NCI-H2196 treated with DMSO at 0.1 percent for 48 hours (cell line): ENCODE results near the gene BAX.

Source experiments
- DNase-seq: peaks from one replicate; lab custom pipeline; 2025; ENCODE audit not compliant: unreplicated experiment; lab: John Stamatoyannopoulos, UW

BAX gene

DNA sequence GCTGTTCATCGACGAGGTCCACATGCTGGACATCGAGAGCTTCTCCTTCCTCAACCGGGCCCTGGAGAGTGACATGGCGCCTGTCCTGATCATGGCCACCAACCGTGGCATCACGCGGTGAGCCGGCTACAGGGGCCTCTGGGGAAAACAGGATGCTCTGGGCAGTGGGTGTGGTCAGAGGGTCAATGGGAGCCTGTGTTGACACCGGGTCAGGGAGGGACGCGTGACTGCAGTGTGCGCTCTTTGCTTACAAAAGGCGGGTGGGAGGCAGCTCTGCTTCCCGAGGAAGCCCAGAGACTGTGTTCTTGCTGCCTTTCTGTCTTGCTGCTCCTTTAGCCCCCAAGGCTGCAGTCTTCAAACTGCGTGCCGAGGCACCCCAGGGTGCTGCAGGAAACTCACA, 56.5 kb downstream of the BAX start:
- DNase-seq: no peak
